ENCODE data around the gene MAP1LC3C.

DNA sequence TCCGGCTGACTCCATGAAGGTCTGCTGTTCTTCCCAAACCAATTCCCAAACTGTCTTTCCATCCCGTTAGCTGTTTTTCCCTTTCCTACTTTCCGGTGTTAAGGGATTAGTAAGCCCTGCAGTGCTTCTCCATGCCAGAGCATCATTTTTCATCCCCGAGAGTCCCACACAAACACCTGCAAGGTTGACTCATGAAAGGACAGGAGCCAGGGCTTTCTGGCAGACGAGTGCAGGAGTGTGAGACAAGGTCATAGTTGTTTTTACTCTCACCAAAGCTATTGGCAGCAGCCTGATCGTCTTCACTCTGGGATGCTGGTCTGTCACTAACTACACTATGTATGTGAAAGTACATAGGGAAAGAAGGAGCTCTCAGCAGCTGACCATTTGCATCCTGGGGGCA lies 51.5 kb downstream of the MAP1LC3C start:
- TF ChIP-seq POLR2A (IDR thresholded peaks at IDR 0.05): no peak
- TF ChIP-seq, protein P1, sequence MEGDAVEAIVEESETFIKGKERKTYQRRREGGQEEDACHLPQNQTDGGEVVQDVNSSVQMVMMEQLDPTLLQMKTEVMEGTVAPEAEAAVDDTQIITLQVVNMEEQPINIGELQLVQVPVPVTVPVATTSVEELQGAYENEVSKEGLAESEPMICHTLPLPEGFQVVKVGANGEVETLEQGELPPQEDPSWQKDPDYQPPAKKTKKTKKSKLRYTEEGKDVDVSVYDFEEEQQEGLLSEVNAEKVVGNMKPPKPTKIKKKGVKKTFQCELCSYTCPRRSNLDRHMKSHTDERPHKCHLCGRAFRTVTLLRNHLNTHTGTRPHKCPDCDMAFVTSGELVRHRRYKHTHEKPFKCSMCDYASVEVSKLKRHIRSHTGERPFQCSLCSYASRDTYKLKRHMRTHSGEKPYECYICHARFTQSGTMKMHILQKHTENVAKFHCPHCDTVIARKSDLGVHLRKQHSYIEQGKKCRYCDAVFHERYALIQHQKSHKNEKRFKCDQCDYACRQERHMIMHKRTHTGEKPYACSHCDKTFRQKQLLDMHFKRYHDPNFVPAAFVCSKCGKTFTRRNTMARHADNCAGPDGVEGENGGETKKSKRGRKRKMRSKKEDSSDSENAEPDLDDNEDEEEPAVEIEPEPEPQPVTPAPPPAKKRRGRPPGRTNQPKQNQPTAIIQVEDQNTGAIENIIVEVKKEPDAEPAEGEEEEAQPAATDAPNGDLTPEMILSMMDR (IDR thresholded peaks at IDR 0.05): no peak

Measured in Peyer's patch (tissue), 4 donors.